IPS DF 6.9 (cell line): Measurements from ENCODE around the gene GPAT2.
"Not testable (repeated sequence)": the region's sequence is repeated elsewhere in the genome, so short reads cannot be mapped to it uniquely, and the experiment has no call there.

Experiments used
- DNase-seq: peaks from one replicate; pipeline ENCODE4 v3.0.0-alpha.2; 2013; ENCODE audit warnings: low read depth, low spot score
- H3K27ac ChIP-seq: one replicate; pipeline ENCODE4 v1.5.1; 2013; ENCODE audit warnings: low read length, control low read depth
- H3K27me3 ChIP-seq: 2 replicates; pipeline ENCODE4 v1.6.1; 2013; ENCODE audit warnings: mild to moderate bottlenecking, low read length; ENCODE audit not compliant: control insufficient read depth, insufficient read depth
- H3K36me3 ChIP-seq: 2 replicates; pipeline ENCODE4 v1.6.1; 2013; ENCODE audit warnings: low read length; ENCODE audit not compliant: control insufficient read depth, insufficient read depth
- H3K4me1 ChIP-seq: 2 replicates; pipeline ENCODE4 v1.6.1; 2013; ENCODE audit warnings: low read length; ENCODE audit not compliant: control insufficient read depth, insufficient read depth
- H3K4me3 ChIP-seq: 2 replicates; pipeline ENCODE4 v1.5.1; 2013; ENCODE audit warnings: mild to moderate bottlenecking, low read length
- H3K9me3 ChIP-seq: 2 replicates; pipeline ENCODE4 v1.6.1; 2013; ENCODE audit warnings: low read length, inconsistent platforms; ENCODE audit not compliant: control insufficient read depth, insufficient read depth
- WGBS: extraction: QIAGEN DNeasy Blood & Tissue Kit; methylation state at CpG from one replicate; pipeline ENCODE4 v1.1.7; 2013; ENCODE audit warnings: mixed read lengths, missing lambda C conversion rate; ENCODE audit not compliant: insufficient read length, insufficient coverage; 5-methylcytosine and 5-hydroxymethylcytosine counted together

Gene GPAT2, protein sequence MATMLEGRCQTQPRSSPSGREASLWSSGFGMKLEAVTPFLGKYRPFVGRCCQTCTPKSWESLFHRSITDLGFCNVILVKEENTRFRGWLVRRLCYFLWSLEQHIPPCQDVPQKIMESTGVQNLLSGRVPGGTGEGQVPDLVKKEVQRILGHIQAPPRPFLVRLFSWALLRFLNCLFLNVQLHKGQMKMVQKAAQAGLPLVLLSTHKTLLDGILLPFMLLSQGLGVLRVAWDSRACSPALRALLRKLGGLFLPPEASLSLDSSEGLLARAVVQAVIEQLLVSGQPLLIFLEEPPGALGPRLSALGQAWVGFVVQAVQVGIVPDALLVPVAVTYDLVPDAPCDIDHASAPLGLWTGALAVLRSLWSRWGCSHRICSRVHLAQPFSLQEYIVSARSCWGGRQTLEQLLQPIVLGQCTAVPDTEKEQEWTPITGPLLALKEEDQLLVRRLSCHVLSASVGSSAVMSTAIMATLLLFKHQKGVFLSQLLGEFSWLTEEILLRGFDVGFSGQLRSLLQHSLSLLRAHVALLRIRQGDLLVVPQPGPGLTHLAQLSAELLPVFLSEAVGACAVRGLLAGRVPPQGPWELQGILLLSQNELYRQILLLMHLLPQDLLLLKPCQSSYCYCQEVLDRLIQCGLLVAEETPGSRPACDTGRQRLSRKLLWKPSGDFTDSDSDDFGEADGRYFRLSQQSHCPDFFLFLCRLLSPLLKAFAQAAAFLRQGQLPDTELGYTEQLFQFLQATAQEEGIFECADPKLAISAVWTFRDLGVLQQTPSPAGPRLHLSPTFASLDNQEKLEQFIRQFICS

DNA sequence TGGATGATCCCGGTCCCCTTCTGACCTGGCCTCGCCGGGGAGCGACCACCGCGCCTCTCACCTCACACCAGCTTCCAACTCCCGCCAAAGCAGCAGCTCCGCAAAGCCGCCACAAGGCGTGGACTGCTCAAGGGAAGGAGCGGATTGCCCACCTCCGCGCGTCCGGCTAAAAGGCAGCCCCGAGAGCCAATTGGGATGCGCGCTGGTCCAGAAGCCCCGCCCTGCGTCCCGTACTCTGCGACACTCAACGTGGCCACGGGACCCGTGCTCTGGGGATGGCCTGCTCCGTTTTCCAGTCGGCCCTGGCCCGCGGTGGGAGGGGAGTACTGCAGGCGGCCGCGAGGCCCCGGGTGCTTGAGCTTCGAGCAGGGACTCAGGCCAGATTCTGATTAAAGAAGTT is at the start of gene GPAT2:
GPAT2 (minus strand) TSS at position 125 of the 400 bp plus-strand sequence. CDS start 2,557 bp downstream, outside the sequence.
- H3K36me3 ChIP-seq, H3K4me1 ChIP-seq, H3K4me3 ChIP-seq, H3K9me3 ChIP-seq, H3K27me3 ChIP-seq, DNase-seq, H3K27ac ChIP-seq: not testable (repeated sequence)
- no CpG with 5 or more reads among the region's 34 CpGs for WGBS

DNA sequence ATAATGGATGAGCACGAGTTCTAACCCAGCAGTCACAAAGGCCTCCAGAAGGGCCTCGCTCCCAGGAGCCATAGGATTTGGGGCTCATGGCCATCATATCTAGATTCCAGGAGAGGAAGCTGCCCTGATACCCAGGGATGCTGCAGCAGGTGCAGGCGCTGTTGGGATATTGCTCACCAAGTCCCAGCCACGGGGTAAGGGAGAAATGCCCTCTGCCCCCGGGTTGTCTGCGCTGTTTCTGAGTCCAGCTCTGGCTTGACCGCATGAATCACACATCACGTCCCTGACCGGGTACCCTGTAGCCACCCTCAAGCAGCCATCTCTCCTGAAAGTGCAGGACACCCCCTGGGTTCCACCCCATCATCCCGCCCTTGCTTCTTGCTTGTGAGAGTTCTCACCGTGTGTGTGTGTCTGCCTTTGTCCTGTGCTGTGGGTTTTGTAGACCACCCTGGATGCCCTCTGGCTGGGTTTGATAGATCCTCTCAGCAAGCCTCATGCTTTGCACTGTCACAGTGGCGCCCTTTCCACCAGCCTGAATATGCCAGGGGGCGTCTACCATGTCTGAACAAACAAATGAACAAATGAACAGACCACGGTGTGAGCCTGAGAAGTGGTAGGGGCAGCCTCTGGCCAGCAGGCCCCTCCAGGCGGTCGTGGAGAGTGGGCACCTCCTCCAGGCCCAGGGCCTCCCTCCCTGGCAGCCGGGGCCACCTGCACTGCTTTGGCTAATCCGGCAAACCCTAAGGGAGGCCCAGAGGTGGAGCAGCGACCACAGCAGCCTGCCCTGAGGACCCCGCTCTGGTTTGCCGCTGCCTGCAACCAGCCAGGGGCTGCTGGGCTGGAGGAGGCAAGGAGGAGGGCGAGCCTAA is 49.5 kb upstream of the GPAT2 start:
- H3K4me3 ChIP-seq = no peak overlapping the region
- no peak overlapping the region for H3K27ac ChIP-seq
- no peaks in the 10 kb centered on the region for H3K4me1 ChIP-seq
- H3K9me3 ChIP-seq = no peaks in the 10 kb centered on the region
- no peak for DNase-seq
- H3K27me3 ChIP-seq = no peaks in the 10 kb centered on the region
- no peaks in the 10 kb centered on the region for H3K36me3 ChIP-seq
- WGBS = no CpG with 5 or more reads among the region's 22 CpGs

DNA sequence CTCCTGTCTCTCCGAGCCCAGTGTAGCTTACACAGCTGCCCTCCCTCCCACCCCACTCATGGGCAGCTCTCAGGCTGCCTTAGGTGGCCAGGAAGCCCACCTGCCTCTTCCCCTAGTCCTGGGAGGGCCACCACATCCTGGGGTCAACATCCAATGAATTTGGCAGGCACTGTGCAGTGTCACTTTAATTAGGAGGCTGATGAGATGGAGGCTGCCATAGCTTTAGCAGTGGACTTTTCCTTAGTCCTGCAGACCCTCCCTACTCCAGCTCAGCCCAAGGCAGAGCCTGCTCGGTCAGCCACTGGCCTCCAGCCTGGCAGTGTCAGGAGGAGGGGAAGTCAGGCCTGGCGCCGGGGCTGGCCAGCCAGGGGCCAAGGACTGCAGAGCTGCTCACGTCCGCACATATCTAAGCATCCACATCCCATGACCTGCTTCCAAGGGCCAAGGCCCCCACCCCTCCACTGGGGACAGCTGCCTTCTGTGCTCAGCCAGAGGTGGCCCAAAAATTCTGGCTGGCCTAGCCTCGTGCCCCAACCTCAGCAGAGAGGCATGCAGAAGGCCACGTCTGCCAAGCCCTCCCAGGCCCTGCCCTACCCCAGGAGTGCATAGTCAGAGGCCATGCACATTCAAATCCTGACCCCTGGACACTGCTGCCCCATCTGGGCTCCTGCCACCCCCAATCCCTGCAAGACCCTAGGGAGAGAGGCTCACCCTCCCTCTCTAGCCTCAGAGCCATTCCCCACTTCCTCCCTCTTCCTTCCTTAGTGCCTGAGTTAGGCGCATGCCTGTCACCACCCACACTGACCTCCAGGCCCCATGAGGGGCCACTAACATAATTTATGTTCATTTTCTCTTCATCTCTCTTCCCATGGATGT is 48.6 kb upstream of the GPAT2 start:
- DNase-seq = no peak
- no peak overlapping the region for H3K27ac ChIP-seq
- whole genome bisulfite sequencing = no CpG with 5 or more reads among the region's 9 CpGs

DNA sequence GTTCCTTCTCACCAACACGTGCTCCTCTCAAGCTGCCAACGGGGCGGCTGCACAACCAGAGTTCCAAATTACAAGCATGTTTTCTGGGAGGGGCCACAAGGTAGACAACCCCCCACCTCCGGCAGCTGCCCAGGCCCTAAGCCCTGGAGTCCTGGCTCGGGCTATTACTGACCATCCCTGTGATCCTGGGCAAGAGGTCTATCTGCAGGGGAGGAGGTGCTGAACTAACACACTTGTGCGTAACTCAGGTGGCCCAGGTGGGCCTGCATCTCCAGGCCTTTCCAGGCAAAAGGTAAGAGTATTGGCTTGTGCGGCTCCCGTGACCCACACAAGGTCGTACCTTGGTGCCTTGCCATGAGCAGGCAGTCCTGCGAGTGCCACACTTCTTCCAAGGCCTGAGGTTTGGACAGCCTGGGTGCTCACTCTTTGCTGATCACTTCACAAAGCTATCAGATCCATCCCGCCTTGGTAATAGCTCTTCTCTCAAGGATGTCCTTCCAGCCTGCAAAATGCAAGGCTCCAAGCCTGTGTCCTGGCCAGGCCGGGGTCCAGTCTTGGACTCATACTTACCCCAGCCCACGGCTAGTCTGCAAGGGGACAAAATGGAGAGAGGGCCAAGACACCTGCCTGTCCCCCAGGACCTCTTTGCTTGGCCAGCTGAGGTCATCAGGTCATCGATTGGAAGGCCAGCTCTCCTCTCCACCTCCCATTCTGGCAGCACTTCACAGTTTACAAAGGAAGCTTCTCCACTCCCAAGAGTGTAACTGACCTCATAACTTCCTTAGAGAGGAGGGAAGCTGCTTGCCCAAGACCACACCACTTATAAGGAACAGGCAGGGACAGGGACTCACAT is 47.7 kb upstream of the GPAT2 start:
- DNase-seq = no peak

More for the DNA sequence above, 48.6 kb upstream of the GPAT2 start:
- no peak overlapping the region for H3K4me3 ChIP-seq
- no peaks in the 10 kb centered on the region for H3K4me1 ChIP-seq
- H3K36me3 ChIP-seq = no peaks in the 10 kb centered on the region
- no peaks in the 10 kb centered on the region for H3K9me3 ChIP-seq
- H3K27me3 ChIP-seq = no peaks in the 10 kb centered on the region

DNA sequence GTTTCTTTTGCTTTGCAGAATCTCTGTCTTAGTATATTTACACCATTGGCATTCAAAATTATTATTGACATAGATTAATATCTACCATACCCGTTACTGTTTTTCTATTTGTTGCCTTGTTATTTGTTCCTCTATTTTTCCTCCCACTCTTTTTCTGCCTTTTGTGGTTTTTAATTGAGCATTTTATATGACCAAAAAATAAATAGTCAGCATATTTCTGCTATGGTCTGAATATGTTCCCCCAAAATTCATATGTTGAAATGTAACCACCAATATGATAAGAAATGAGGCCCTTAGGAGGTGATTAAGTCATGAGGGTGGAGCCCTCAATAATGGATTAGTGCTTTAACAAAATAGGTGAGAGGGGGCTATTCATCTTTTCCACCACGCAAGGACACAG is 46.3 kb upstream of the GPAT2 start:
- no CpG with 5 or more reads among the region's 2 CpGs for WGBS
- Histone ChIP-seq H3K27ac (no peak overlapping the region), H3K36me3 (no peaks in the 10 kb centered on the region), H3K9me3 (no peaks in the 10 kb centered on the region), H3K4me1 (no peaks in the 10 kb centered on the region), H3K27me3 (no peaks in the 10 kb centered on the region), H3K4me3 (no peak overlapping the region)
- DNase-seq = no peak

More for the DNA sequence above, 47.7 kb upstream of the GPAT2 start:
- Histone ChIP-seq H3K27ac (no peak overlapping the region), H3K4me3 (no peak overlapping the region), H3K9me3 (no peaks in the 10 kb centered on the region), H3K4me1 (no peaks in the 10 kb centered on the region), H3K27me3 (no peaks in the 10 kb centered on the region), H3K36me3 (no peaks in the 10 kb centered on the region)
- no CpG with 5 or more reads among the region's 14 CpGs for WGBS

DNA sequence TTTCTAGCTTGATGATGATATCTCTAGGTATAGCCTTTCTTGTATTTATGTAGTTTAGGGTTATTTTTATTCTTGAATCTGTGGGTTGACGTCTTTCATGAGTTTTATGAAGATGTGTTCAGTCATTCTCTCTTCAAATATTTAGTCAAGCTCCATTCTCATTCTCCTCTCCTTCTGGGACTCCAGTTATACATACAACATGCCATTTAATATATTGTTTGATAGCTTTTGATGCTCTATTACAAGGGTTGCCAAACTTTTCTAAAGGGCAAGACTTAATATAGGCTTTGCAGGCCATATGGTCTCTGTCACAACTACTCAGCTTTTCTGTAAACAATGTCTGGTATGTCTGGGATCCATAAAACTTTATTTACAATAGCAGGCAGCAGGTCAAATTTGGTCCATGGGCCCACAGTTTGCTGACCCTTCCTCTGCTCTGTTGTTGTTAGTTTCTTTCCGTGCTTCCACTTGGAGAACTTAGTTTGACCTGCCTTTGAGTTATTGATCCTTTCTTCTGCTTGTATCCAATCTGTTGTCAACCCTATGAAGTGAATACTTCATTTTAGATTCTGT is 40.6 kb upstream of the GPAT2 start:
- Histone ChIP-seq H3K27ac (no peak overlapping the region), H3K4me3 (no peak overlapping the region), H3K4me1 (no peaks in the 10 kb centered on the region), H3K27me3 (no peaks in the 10 kb centered on the region), H3K36me3 (no peaks in the 10 kb centered on the region), H3K9me3 (no peaks in the 10 kb centered on the region)
- no peak for DNase-seq
- no CpG with 5 or more reads among the region's 2 CpGs for WGBS

DNA sequence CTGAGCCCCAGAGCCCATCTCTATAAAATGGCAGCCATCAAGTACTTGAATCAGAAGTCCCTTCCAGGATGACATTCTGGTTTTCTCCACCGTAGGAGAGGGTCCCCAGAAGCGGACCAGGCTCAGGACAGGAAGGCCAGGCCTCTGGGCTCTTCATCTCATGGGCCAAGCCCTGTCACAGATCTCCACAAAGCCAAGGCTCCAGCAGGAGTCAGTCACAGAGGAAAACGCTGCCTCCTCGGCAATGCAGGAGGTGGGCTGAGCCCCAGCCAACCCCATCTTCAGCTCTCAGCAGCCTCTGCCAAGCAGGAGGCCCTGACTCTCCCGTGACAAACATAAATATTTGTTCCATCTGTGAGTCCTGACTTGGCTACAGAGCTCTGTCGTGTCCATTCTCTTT is 39.4 kb upstream of the GPAT2 start:
- no peaks in the 10 kb centered on the region for H3K27me3 ChIP-seq
- WGBS = no CpG with 5 or more reads among the region's 6 CpGs

DNA sequence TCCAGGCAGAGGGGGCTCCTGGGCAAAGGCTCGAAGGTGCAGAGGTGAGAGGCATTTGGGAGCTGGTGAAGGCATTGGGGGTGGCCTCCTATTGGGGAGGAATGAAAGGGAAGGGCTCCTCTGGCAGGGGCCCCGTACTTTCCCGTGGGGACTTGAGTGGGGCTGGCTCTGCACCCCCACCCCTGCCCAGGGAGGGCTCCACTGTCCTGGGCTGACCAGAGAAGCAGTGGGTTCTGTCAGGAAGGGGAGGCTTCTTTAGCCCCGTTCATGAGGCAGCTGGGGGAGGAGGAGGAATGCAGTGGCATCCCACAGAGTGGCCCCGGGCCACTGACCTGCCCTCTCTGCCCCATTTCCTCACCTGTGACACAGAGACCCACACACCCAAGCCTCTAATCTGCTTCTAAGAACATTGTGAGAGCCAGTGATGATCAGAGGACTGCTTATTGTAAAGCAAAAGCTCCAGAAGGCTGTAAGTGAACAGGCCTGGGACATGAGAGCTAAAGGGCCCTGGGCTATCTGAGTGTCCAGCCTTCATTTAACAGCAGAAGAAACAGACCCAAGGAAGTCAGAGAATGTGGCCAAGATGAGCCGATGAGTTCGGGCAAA is 38.6 kb upstream of the GPAT2 start:
- H3K36me3 ChIP-seq = no peaks in the 10 kb centered on the region
- no peak for DNase-seq
- no peak overlapping the region for H3K4me3 ChIP-seq
- WGBS = no CpG with 5 or more reads among the region's 7 CpGs
- H3K9me3 ChIP-seq = no peaks in the 10 kb centered on the region
- no peaks in the 10 kb centered on the region for H3K27me3 ChIP-seq
- H3K4me1 ChIP-seq = no peaks in the 10 kb centered on the region
- H3K27ac ChIP-seq = no peak overlapping the region

More for the DNA sequence above, 39.4 kb upstream of the GPAT2 start:
- no peak overlapping the region for H3K27ac ChIP-seq
- H3K9me3 ChIP-seq = no peaks in the 10 kb centered on the region
- H3K4me3 ChIP-seq = no peak overlapping the region
- no peaks in the 10 kb centered on the region for H3K36me3 ChIP-seq
- no peaks in the 10 kb centered on the region for H3K4me1 ChIP-seq
- DNase-seq = no peak
